GM23248 (cell line): ENCODE results near the gene UAP1L1. TPM values are rescaled to one million over a fixed set of nuclear protein-coding genes. Genes with fewer than 3 reads are reported as not detected.

Experiments
- DNase-seq: peaks from one replicate; pipeline ENCODE4 v3.0.0-alpha.2; 2015
- H2AFZ ChIP-seq: fragments of 200-600 bp; sonication (generic); 2 replicates; pipeline ENCODE4 v1.6.1; 2016; ENCODE audit warnings: antibody characterized with exemption
- H3F3A ChIP-seq: fragments of 200-600 bp; sonication (generic); 2 replicates; pipeline ENCODE4 v1.6.1; 2016; ENCODE audit warnings: mild to moderate bottlenecking, antibody characterized with exemption, mixed run types; ENCODE audit not compliant: insufficient read depth
- H3K27ac ChIP-seq: fragments of 200-600 bp; sonication (generic); 2 replicates; pipeline ENCODE4 v1.5.1; 2016; ENCODE audit warnings: mild to moderate bottlenecking
- H3K27me3 ChIP-seq: fragments of 200-600 bp; sonication (generic); replicated peaks from 2 replicates; pipeline ENCODE4 v1.6.1; 2016; ENCODE audit warnings: mild to moderate bottlenecking; ENCODE audit not compliant: insufficient read depth
- H3K36me3 ChIP-seq: fragments of 200-600 bp; sonication (generic); 2 replicates; pipeline ENCODE4 v1.6.1; 2016; ENCODE audit warnings: low read depth, mild to moderate bottlenecking
- H3K4me1 ChIP-seq: fragments of 200-600 bp; sonication (generic); 2 replicates; pipeline ENCODE4 v1.6.1; 2016; ENCODE audit warnings: mild to moderate bottlenecking; ENCODE audit not compliant: insufficient read depth
- H3K4me2 ChIP-seq: fragments of 200-600 bp; sonication (generic); one replicate; pipeline ENCODE4 v1.6.1; 2016; ENCODE audit warnings: mild to moderate bottlenecking; ENCODE audit not compliant: unreplicated experiment
- H3K4me3 ChIP-seq: fragments of 200-600 bp; sonication (generic); 2 replicates; pipeline ENCODE4 v1.5.1; 2016; ENCODE audit warnings: mild to moderate bottlenecking
- H3K79me2 ChIP-seq: fragments of 200-600 bp; sonication (generic); 2 replicates; pipeline ENCODE4 v1.6.1; 2016; ENCODE audit warnings: mild to moderate bottlenecking; ENCODE audit not compliant: insufficient read depth
- H3K9ac ChIP-seq: fragments of 200-600 bp; sonication (generic); 2 replicates; pipeline ENCODE4 v1.6.1; 2016; ENCODE audit warnings: mild to moderate bottlenecking
- H3K9me2 ChIP-seq: fragments of 200-600 bp; sonication (generic); 2 replicates; pipeline ENCODE4 v1.6.1; 2016; ENCODE audit warnings: mixed run types, mild to moderate bottlenecking, moderate library complexity; ENCODE audit not compliant: insufficient read depth
- H3K9me3 ChIP-seq: fragments of 200-600 bp; sonication (generic); one replicate; pipeline ENCODE4 v1.6.1; 2017; ENCODE audit warnings: low read depth
- H4K20me1 ChIP-seq: fragments of 200-600 bp; sonication (generic); 2 replicates; pipeline ENCODE4 v1.6.0; 2016; ENCODE audit not compliant: insufficient read depth
- EZH2 ChIP-seq: fragments of 200-600 bp; sonication (generic); IDR thresholded peaks from 2 replicates; pipeline ENCODE4 v1.6.1; 2018; ENCODE audit warnings: antibody characterized with exemption, mild to moderate bottlenecking; ENCODE audit not compliant: insufficient read depth, poor library complexity, severe bottlenecking
- EZH2phosphoT487 ChIP-seq: fragments of 200-600 bp; sonication (generic); IDR thresholded peaks from 2 replicates; pipeline ENCODE4 v1.6.1; 2018; ENCODE audit warnings: antibody characterized with exemption, moderate library complexity, mild to moderate bottlenecking, low read depth; ENCODE audit not compliant: insufficient read depth
- WGBS, 2 experiments: methylation state at CpG; one replicate each; pipeline ENCODE4 v1.1.6; 2015 to 2017; ENCODE audit warnings: low lambda C conversion rate in 2 of 2, low coverage in 1 of 2; ENCODE audit errors: missing lambda C conversion rate in 2 of 2; 5-methylcytosine and 5-hydroxymethylcytosine counted together
- in situ Hi-C: fragments of 300-500 bp; cut with MboI; formaldehyde crosslinking; loops from 2 replicates; pipeline ENCODE4 v1.15.0; 2020
- polyA plus RNA-seq: library from polyadenylated mRNA; unstranded; fragments of >200 nt; fragmentation: Nextera tagmentation; extraction: Ambion mirVana; gene quantifications from 2 replicates; pipeline ENCODE4 v1.2.1, GENCODE V29; 2016
- total RNA-seq: library from RNA; depleted of rRNA; stranded (reverse); fragments of >200 nt; shearing (Covaris generic); gene quantifications from 2 replicates; pipeline ENCODE4 v1.2.3, GENCODE V29; 2014

UAP1L1 gene
- total and polyA plus RNA-seq, 2 experiments from 2014 or later: 4.3 to 5.7 TPM

GRCh38 chr9:137037035-137037434 lies 40.3 kb upstream of the UAP1L1 start:
- no peak for TF ChIP-seq EZH2phosphoT487
- no peak for TF ChIP-seq EZH2
- Histone ChIP-seq H3K36me3 (no peaks in the 10 kb centered on the region), H3K4me3 (no peak overlapping the region), H3K79me2 (no peaks in the 10 kb centered on the region), H4K20me1 (no peaks in the 10 kb centered on the region), H3K27ac (no peak overlapping the region), H3K27me3 (no peaks in the 10 kb centered on the region), H2AFZ (no peak overlapping the region), H3K9me3 (no peaks in the 10 kb centered on the region), H3K4me1 (no peaks in the 10 kb centered on the region), H3K4me2 (no peak overlapping the region), H3K9ac (no peak overlapping the region), H3F3A (no peaks in the 10 kb centered on the region), H3K9me2 (no peaks in the 10 kb centered on the region)
- in situ Hi-C loops: loop anchor here (10.0 kb wide), 1 partner anchor 262 kb away; no protein-coding TSS in a partner anchor
- 69 to 74% methylated on average over 9 to 13 of the region's 13 CpGs for WGBS, 2 experiments
- DNase-seq: no peak

DNA sequence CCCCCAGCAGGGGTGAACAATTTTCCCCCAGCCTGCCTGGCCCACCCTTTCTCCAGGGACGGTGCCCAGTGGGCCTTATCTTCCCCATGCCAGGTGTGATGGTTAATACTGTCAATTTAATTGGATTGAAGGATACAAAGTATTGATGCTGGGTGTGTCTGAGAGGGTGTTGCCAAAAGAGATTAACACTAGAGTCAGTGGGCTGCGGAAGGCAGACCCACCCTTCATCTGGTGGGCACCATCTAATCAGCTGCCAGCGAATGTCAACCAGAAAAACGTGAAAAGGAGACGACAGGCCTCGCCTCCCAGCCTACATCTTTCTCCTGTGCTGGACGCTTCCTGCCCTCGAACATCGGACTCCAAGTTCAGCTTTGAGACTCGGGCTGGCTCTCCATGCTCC lies 39.8 kb upstream of the UAP1L1 start:
- H3K36me3 ChIP-seq: no peaks in the 10 kb centered on the region
- H4K20me1 ChIP-seq: no peaks in the 10 kb centered on the region
- H2AFZ ChIP-seq: no peak overlapping the region
- H3K4me3 ChIP-seq: no peak overlapping the region
- in situ Hi-C loops: loop anchor here (10.0 kb wide), 1 partner anchor 263 kb away; no protein-coding TSS in a partner anchor
- no peaks in the 10 kb centered on the region for H3K27me3 ChIP-seq
- H3K9ac ChIP-seq: no peak overlapping the region
- TF ChIP-seq EZH2 (no peak), EZH2phosphoT487 (no peak)
- H3K4me2 ChIP-seq: no peak overlapping the region
- H3K9me2 ChIP-seq: no peaks in the 10 kb centered on the region
- no peak overlapping the region for H3K27ac ChIP-seq
- no peaks in the 10 kb centered on the region for H3K4me1 ChIP-seq
- H3K9me3 ChIP-seq: no peaks in the 10 kb centered on the region
- no peaks in the 10 kb centered on the region for H3F3A ChIP-seq
- H3K79me2 ChIP-seq: no peaks in the 10 kb centered on the region
- no peak for DNase-seq
- 85 to 91% methylated on average over 10 of the region's 10 CpGs for WGBS, 2 experiments

DNA sequence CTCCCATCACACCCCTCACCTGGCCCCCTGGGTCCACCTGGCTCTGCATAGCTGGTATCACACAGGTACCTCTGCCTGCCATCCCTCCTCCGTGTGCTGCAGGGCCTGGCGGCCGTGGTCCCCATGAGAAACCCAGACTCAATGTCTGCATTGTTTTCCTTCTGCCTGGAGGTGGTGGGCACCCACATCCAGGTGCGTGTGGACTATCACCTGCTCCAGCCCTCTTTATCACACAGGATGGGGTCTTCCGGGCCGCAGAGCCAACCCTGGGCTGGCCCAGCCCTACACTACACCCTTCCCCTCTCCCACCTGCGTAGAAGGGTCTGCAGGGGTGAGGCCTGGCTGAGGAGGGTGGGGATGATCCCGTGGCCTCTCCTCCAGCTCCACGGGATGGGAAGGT lies 38.4 kb upstream of the UAP1L1 start:
- Histone ChIP-seq H3K9ac (no peak overlapping the region), H3K27ac (no peak overlapping the region), H3K9me3 (no peaks in the 10 kb centered on the region), H3K4me1 (no peaks in the 10 kb centered on the region), H3K36me3 (no peaks in the 10 kb centered on the region), H3K4me2 (no peak overlapping the region), H3K27me3 (no peaks in the 10 kb centered on the region), H3K9me2 (no peaks in the 10 kb centered on the region), H2AFZ (no peak overlapping the region), H3K79me2 (peaks cover 10% of the 10 kb centered on the region), H3F3A (no peaks in the 10 kb centered on the region), H3K4me3 (no peak overlapping the region), H4K20me1 (no peaks in the 10 kb centered on the region; the same call in 1 of the 2 replicates)
- in situ Hi-C loops: loop anchor here (10.0 kb wide), 1 partner anchor 264 kb away; no protein-coding TSS in a partner anchor
- no peak for DNase-seq
- WGBS, 2 experiments: 87 to 90% methylated on average over 8 to 9 of the region's 9 CpGs
- TF ChIP-seq EZH2phosphoT487: no peak
- TF ChIP-seq EZH2: no peak

- no peaks in the 10 kb centered on the region for H3K9me2 ChIP-seq
- no peak overlapping the region for H3K9ac ChIP-seq
- H4K20me1 ChIP-seq: no peaks in the 10 kb centered on the region; the same call in 1 of the 2 replicates
- H3K27ac ChIP-seq: no peak overlapping the region
- no peak overlapping the region for H3K4me2 ChIP-seq
- peaks cover 18% of the 10 kb centered on the region for H3K79me2 ChIP-seq
- no peaks in the 10 kb centered on the region for H3K27me3 ChIP-seq
- in situ Hi-C loops: loop anchor here (10.0 kb wide), 1 partner anchor 265 kb away; no protein-coding TSS in a partner anchor
- H2AFZ ChIP-seq: no peak overlapping the region
- TF ChIP-seq EZH2 (no peak), EZH2phosphoT487 (no peak)
- H3K4me3 ChIP-seq: no peak overlapping the region
- WGBS, 2 experiments: 83 to 85% methylated on average over 25 to 32 of the region's 32 CpGs
- H3F3A ChIP-seq: no peaks in the 10 kb centered on the region
- no peaks in the 10 kb centered on the region for H3K36me3 ChIP-seq
- H3K9me3 ChIP-seq: no peaks in the 10 kb centered on the region
- DNase-seq: no peak
- peaks cover 5% of the 10 kb centered on the region; the same call in 1 of the 2 replicates for H3K4me1 ChIP-seq
These were observed 37.5 kb upstream of the UAP1L1 start for GRCh38 chr9:137039611-137040366.
